Measurements from ENCODE around the gene THRA.
A peak's percentile ranks its signal among the peaks of the same experiment; 100 is the strongest.
"Not testable (repeated sequence)": the region's sequence is repeated elsewhere in the genome, so short reads cannot be mapped to it uniquely, and the experiment has no call there.

THRA gene

DNA sequence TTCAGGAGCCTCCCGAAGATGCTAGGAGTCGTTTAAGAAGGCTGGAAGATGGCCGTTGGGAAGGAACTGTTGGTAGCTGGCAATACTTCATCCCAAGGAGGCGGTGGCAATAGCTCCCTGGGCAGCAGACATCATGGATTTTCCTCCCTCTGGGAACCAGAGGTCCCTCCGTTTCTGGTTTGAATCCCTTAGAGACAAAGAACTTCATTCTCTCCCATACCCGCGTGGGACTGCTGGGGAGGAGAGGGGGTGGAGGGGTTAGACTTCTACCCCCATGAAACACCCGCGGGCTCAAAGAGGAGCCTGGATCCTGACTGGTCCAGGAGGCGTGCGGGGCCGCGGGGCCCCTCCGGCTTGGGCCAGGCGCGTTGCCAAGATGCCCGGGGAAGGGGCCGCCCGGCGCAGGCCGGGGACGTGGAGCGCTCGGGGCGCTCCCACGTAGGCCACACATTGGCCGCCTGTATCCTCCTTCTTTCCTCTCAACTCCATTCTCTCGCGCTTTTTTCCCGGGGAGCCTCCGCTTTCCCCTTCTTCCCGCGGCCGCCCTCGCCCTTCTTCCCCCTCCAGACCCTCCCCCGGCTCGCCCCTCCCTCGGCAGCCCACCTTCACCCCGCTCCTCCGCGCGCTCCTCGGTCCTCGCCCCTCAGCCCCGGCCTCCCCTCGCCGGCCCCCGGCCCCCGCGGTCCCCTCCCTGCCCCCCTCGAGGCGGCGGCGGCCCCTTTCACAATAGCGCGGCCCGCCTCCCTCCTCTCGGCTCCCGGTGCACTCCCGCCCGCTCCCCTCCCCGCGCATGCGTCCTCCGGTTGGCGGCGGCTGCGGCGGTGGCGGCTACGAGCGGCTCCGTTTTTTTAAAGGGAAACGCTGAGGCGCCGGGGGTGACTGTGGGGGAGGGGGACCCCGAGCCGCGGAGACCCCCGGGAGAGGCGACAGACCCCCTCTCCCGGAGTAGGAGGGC lies 58.7 kb downstream of the THRA start, which contains the start of gene MSL1:
Gene MSL1 (plus strand): TSS at position 791 of the 955 bp plus-strand sequence. CDS start 642 bp downstream, outside the sequence.
- peak; percentile 39 for DNase-seq

GRCh38 chr17:40122136-40122998 lies 59.6 kb downstream of the THRA start:
- DNase-seq: no peak

GRCh38 chr17:40122999-40123810 lies 60.4 kb downstream of the THRA start:
- DNase-seq: no peak

GRCh38 chr17:40123811-40124114 lies 61.0 kb downstream of the THRA start:
- no peak for DNase-seq

DNA sequence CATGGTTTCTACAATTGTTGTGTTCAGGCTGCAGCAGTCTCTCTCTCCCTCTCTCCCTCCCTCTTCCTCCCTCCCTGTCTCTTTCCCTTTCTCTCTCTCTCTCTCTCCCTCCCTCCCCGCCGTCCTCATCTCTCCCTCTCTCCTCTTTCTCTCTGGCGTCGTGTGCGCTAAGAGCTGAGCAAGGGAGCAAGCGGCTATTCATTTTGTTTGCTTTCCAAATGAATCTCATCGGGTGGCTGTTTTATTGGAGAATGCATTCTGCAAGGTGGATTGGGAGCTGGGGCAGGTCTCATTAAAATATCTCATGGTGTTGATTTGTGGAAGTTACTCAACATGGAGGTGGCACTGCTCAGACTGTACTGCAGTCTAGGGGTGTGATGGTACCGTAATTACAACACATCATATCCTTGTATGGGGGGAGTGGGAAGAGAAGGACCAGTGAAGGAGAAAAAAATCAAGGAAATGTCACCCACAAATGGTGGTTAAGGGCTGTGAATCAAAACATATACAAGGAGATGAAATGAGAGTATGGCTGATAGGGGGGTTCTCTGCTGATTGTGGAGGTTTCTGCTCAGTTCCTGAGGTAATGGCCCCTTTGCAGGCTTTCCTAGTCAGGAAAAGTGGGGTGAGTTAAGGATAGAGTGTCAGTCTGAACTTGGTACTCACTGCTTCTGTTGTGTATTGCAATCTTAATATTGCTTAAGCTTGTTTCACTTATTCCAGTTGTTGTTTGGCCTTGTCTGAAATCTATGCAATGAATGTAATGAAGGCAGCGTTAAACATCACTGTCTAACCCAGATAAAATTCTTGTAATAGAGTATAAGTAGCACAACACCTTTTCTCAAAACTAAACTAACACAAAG lies 61.7 kb downstream of the THRA start:
- DNase-seq: no peak

DNA sequence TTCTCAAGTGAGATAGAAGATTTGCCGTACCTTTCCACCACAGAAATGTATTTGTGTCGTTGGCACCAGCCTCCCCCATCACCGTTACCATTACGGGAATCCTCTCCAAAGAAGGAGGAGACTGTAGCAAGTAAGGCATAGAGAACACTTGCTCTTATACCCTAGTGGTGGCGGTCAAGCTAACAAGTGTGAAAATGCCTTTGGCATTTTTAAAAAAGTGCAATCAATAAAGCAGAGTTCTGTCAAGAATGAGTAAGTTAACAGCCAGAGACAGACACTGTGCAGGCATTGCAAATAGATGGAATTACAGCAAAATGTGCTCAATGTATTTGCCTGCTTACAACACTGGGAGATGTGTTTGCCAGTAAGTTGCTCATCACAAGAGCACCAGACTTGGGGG lies 66.7 kb downstream of the THRA start:
- DNase-seq: no peak

DNA sequence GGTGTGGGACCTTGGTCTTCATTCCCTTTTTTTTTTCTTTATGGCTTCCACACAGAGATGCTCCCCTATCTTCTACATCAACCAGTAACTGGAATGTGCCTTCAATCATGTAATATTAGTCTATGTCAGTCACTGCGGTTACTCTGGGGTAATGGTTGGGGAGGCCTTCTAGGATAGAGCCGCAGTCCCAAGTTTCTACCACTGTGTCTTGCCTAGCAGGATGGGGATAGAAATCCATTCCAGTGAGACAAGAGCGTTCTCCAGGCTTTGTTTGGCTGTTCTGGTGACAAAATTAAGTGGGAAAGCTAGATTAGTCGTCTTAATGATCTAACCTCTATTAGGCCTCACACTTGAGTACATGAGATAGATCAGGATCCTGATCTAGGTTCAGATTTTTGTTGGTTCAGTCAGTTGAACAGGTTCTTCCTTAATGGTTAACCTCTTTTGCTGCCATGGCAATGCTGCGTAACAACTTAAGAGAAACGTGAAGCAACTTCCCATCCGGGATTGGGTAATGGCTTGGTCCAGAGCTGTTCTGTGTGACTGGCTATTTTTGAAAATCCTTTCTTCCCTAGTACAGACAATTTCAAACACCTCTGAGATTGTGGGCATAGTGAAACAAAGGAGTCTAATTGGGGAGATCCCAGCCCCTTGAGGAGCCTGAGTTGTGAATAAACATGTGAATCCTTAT lies 67.7 kb downstream of the THRA start:
- DNase-seq: no peak

DNA sequence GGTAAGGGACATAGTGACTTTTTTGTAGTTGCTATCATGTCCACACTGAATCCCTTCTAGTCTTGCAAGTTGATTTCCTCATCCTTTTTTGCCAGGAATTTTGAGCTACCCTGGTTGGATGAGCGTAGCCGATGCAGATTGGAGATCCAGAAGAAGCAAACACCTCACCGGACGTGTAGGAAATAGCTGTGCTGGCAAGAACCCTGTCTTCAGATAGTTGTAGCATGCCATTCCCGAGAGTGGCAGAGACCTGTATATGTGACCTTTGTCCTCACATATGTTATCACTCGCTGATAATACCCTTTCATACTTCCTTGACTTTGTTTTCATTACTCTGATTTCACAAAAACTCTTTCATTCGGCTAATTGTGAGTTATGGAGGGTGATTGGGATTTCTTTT lies 71.4 kb downstream of the THRA start:
- no peak for DNase-seq

GRCh38 chr17:40135817-40136216 lies 73.1 kb downstream of the THRA start:
- DNase-seq: no peak

GRCh38 chr17:40139566-40140058 lies 76.8 kb downstream of the THRA start:
- DNase-seq: no peak

DNA sequence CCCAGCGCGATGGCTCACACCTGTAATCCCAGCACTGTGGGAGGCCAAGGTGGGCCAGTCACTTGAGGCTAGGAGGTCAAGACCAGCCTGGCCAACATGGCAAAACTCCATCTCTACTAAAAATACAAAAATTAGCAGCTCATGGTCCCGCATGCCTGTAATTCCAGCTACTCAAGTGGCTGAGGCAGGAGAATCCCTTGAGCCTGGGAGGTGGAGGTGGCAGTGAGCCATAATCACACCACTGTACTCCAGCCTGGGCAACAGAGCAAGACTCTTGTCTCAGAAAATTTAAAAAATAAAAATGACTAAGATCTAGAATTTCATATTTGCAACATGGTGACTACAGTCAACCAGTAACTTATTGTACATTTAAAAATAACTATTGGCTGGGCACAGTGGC lies 80.4 kb downstream of the THRA start:
- not testable (repeated sequence) for DNase-seq
